DMS53 (cell line): Measurements from ENCODE around the gene HSD17B13.

Experiments used
- DNase-seq: peaks from one replicate; lab custom pipeline; 2025; lab: John Stamatoyannopoulos, UW

The HSD17B13 gene

DNA sequence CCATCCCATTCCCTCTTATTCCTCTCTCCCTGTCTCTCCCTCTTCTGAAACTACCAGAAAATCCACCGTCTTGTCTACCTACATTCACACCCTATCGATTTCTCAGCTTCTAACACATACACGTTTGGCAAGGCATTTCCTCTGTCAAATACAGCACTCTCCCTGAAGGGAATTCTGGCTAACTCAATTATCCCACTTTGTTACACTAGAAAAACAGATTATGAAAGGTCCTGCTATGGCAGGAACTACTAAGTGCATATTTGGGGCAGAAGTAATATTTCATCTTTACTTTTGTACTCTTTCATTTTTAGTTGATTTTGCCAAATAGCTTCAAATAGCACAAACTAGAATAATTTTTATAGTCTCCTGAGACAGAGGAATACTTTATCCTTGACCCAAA, 55.7 kb downstream of the HSD17B13 start:
- DNase-seq = no peak

GRCh38 chr4:87262886-87263285, 59.8 kb downstream of the HSD17B13 start:
- no peak for DNase-seq

DNA sequence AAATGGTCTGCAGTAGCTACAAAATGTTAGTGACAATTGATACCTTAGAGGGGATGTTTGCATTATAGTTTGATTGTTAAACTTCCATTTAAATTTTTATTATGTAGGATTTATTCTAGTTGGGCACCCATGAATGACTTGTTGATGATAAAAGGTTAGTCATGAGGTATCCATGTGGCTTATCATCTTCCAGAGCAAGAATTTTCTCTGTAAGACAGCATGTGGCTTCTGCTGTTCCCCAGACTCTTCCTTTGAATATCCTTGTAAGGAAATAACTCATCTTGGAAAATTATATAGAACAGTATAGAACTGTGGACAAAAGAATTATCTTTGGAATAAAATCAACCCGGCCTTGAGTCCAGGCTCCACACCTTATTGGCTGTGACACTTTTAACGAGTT, 62.2 kb downstream of the HSD17B13 start:
- no peak for DNase-seq

GRCh38 chr4:87258677-87259076, 64.0 kb downstream of the HSD17B13 start:
- no peak for DNase-seq

DNA sequence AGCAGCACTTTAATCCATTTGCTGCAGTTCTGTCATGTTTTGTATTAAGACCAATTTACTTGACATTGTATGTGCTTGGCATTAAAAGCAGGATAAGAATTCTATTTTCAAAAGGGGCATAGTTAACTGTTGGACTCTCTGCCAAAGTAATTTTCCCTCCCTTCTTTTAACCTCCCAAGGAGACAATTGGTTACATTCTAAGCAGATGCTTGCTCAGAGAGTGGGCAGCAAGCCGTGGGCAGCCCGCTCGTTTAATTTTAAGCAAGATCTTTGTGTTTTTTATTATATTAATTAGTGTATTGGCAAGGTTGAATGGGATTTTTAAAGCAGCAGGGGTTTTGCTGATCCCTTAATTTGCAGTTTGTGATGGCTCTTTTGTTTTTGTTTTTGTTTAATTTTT, 65.2 kb downstream of the HSD17B13 start:
- DNase-seq = no peak

DNA sequence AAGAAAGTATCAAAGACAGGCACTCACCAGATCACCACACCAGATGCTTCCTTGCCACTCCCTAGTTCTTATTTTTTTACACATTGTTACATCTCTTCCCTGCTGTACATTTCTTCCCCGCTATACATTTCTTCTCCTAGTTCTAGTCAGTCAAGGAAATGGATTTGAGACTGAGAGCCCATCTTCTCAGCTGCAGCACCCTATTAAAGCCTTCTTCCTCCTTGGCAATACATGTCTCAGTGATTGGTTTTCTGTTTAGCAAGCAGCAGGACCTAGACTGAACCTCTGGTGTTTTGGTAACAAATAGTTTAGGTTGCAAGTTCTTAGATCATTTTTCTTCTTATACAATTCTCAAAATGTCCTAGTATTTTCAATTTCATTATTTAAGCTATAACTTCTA, 66.9 kb downstream of the HSD17B13 start:
- no peak for DNase-seq
